Right cardiac atrium (tissue), 5 donors: ENCODE measurements around the gene MACROD2. TPM values are rescaled to one million over a fixed set of nuclear protein-coding genes. Genes with fewer than 3 reads are reported as not detected.

Experiments used
- ATAC-seq, 2 donors: fragments of 200-7000 bp; cut with Tn5 transposase; one replicate each; pipeline versions ENCODE4 v1.8.0 to v1.9.1; 2020; ENCODE audit warnings: moderate library complexity in 2 of 2, mild to moderate bottlenecking in 1 of 2
- DNase-seq, 3 donors: peaks; one replicate each; pipeline ENCODE4 v3.0.0-alpha.2; 2020
- H3K27ac ChIP-seq: one replicate; pipeline ENCODE4 v1.5.1; 2013; ENCODE audit warnings: mild to moderate bottlenecking, low read length, control low read depth, moderate library complexity
- H3K27me3 ChIP-seq: one replicate; pipeline ENCODE4 v1.6.1; 2013; ENCODE audit not compliant: control insufficient read depth, insufficient read depth
- H3K4me1 ChIP-seq: one replicate; pipeline ENCODE4 v1.6.1; 2013; ENCODE audit warnings: low read length; ENCODE audit not compliant: control insufficient read depth, insufficient read depth
- H3K4me3 ChIP-seq: one replicate; pipeline ENCODE4 v1.5.1; 2013; ENCODE audit warnings: low read length, control low read depth
- H3K9me3 ChIP-seq: one replicate; pipeline ENCODE4 v1.6.1; 2013; ENCODE audit warnings: low read length; ENCODE audit not compliant: control insufficient read depth
- WGBS: extraction: QIAGEN DNeasy Blood & Tissue Kit; methylation state at CpG from one replicate; pipeline ENCODE4 v1.1.7; 2013; 5-methylcytosine and 5-hydroxymethylcytosine counted together
- intact Hi-C, 4 donors: fragments of 100-400 bp; cut with DNase I; formaldehyde crosslinking; loops; one replicate each; pipeline versions ENCODE4 v1.11.0 to v1.14.0; 2022 to 2023
- polyA plus RNA-seq: library from polyadenylated mRNA; stranded (reverse); fragments of 200-250 nt; gene quantifications from one replicate; pipeline ENCODE4 v1.2.3, GENCODE V29; 2013
- total RNA-seq, 4 donors: library from RNA; stranded (reverse); fragmentation: NEBNext Ultra II Directional; extraction: Animal tissue kit (Norgen Biotek cat#: 25700); gene quantifications; one replicate each; pipeline ENCODE4 v1.2.1, GENCODE V29; 2021
- donor health status: healthy with polysubstance abuse.
- donor health status: DM: no; HTN: yes; CAD: no.
- donor health status: DM: no; HTN: no; CAD: no.
- donor health status: DM: no; HTN: yes; CAD: no; lungs with severe emphysema.
- donor health status: DM: yes; HTN: yes; CAD: no.

MACROD2 gene
- total and polyA plus RNA-seq, 5 donors = 0.61 to 4.4 (median 2.4) TPM

- Histone ChIP-seq H3K9me3 (no peaks in the 10 kb centered on the region), H3K4me1 (no peaks in the 10 kb centered on the region), H3K27ac (no peak overlapping the region), H3K27me3 (no peaks in the 10 kb centered on the region), H3K4me3 (no peak overlapping the region)
- ATAC-seq = no peak
- DNase-seq = no peak
- intact Hi-C loops = no loop called here
- 61% methylated on average over 3 of the region's 3 CpGs for WGBS
These were observed 338.4 kb downstream of the MACROD2 start for GRCh38 chr20:14333721-14334120.

- no peaks in the 10 kb centered on the region for H3K9me3 ChIP-seq
- H3K27ac ChIP-seq = no peak overlapping the region
- no peaks in the 10 kb centered on the region for H3K27me3 ChIP-seq
- no peak overlapping the region for H3K4me3 ChIP-seq
- ATAC-seq (peak in 1 of 2 donors; percentile 49), DNase-seq (peak in 2 of 3 donors; percentile 13 to 38)
- WGBS = 22% methylated on average over 3 of the region's 3 CpGs
- intact Hi-C loops = no loop called here
- H3K4me1 ChIP-seq = no peaks in the 10 kb centered on the region
These were observed 339.1 kb downstream of the MACROD2 start for GRCh38 chr20:14334306-14334930.

- H3K4me3 ChIP-seq = no peak overlapping the region
- no peak overlapping the region for H3K27ac ChIP-seq
- H3K27me3 ChIP-seq = no peaks in the 10 kb centered on the region
- intact Hi-C loops = no loop called here
- no peak for DNase-seq
- no peaks in the 10 kb centered on the region for H3K4me1 ChIP-seq
- H3K9me3 ChIP-seq = no peaks in the 10 kb centered on the region
- ATAC-seq = no peak
These were observed 339.7 kb downstream of the MACROD2 start for GRCh38 chr20:14335052-14335451.

- no peaks in the 10 kb centered on the region for H3K4me1 ChIP-seq
- no peaks in the 10 kb centered on the region for H3K9me3 ChIP-seq
- DNase-seq = no peak
- no peak overlapping the region for H3K27ac ChIP-seq
- WGBS = 32% methylated on average over 4 of the region's 4 CpGs
- peak in 1 of 2 donors; percentile 49 for ATAC-seq
- no peaks in the 10 kb centered on the region for H3K27me3 ChIP-seq
- H3K4me3 ChIP-seq = peak overlapping the region; percentile 69
- intact Hi-C loops = no loop called here
These were observed 341.4 kb downstream of the MACROD2 start for GRCh38 chr20:14336686-14337085.

GRCh38 chr20:14337400-14338171, 342.3 kb downstream of the MACROD2 start, which contains the start of gene FLRT3:
Gene FLRT3 (minus strand): TSS chr20:14337612. CDS start chr20:14327506, 10,106 bp downstream.
- Histone ChIP-seq H3K4me3 (peak within 1 kb of the TSS; percentile 69), H3K9me3 (no peaks in the 10 kb centered on the region), H3K27ac (no peak within 1 kb of the TSS), H3K4me1 (no peaks in the 10 kb centered on the region), H3K27me3 (no peaks in the 10 kb centered on the region)
- intact Hi-C loops = no loop called here
- DNase-seq = peak; percentile 65 to 75 (median 67)
- WGBS = 23% methylated on average over 12 of the region's 12 CpGs
- peak; percentile 96 to 99 for ATAC-seq

GRCh38 chr20:14341801-14342200, 346.5 kb downstream of the MACROD2 start:
- 40% methylated on average over 4 of the region's 4 CpGs for WGBS
- intact Hi-C loops = no loop called here
- ATAC-seq = no peak

GRCh38 chr20:14342918-14343317, 347.6 kb downstream of the MACROD2 start:
- no peaks in the 10 kb centered on the region for H3K4me1 ChIP-seq
- ATAC-seq (no peak), DNase-seq (no peak)
- no peaks in the 10 kb centered on the region for H3K9me3 ChIP-seq
- no peaks in the 10 kb centered on the region for H3K27me3 ChIP-seq
- intact Hi-C loops = no loop called here
- H3K4me3 ChIP-seq = no peak overlapping the region
- H3K27ac ChIP-seq = no peak overlapping the region
- 83% methylated on average over 1 of the region's 1 CpG for WGBS

More at GRCh38 chr20:14341801-14342200, 346.5 kb downstream of the MACROD2 start:
- H3K4me1 ChIP-seq = no peaks in the 10 kb centered on the region
- H3K27me3 ChIP-seq = no peaks in the 10 kb centered on the region
- DNase-seq = no peak
- no peak overlapping the region for H3K4me3 ChIP-seq
- H3K27ac ChIP-seq = no peak overlapping the region
- no peaks in the 10 kb centered on the region for H3K9me3 ChIP-seq

GRCh38 chr20:14343491-14344065, 348.3 kb downstream of the MACROD2 start:
- intact Hi-C loops = no loop called here
- WGBS = 74% methylated on average over 2 of the region's 2 CpGs
- ATAC-seq = no peak
- Histone ChIP-seq H3K4me1 (no peaks in the 10 kb centered on the region), H3K27ac (no peak overlapping the region), H3K4me3 (no peak overlapping the region), H3K9me3 (no peaks in the 10 kb centered on the region), H3K27me3 (no peaks in the 10 kb centered on the region)
- no peak for DNase-seq

- intact Hi-C loops = no loop called here
- H3K9me3 ChIP-seq = no peaks in the 10 kb centered on the region
- ATAC-seq (no peak), DNase-seq (no peak)
- no peaks in the 10 kb centered on the region for H3K27me3 ChIP-seq
- WGBS = 30% methylated on average over 1 of the region's 1 CpG
- no peak overlapping the region for H3K4me3 ChIP-seq
- H3K4me1 ChIP-seq = no peaks in the 10 kb centered on the region
- no peak overlapping the region for H3K27ac ChIP-seq
These were observed 349.4 kb downstream of the MACROD2 start for GRCh38 chr20:14344746-14345145.

GRCh38 chr20:14355791-14356190, 360.5 kb downstream of the MACROD2 start:
- intact Hi-C loops = no loop called here
- ATAC-seq (no peak), DNase-seq (no peak)
- H3K9me3 ChIP-seq = no peaks in the 10 kb centered on the region
- no peaks in the 10 kb centered on the region for H3K4me1 ChIP-seq
- H3K27me3 ChIP-seq = no peaks in the 10 kb centered on the region
- no peak overlapping the region for H3K27ac ChIP-seq
- 12% methylated on average over 1 of the region's 1 CpG for WGBS
- no peak overlapping the region for H3K4me3 ChIP-seq

GRCh38 chr20:14360416-14360815, 365.1 kb downstream of the MACROD2 start:
- intact Hi-C loops = no loop called here
- no peak for DNase-seq
- no peaks in the 10 kb centered on the region for H3K27me3 ChIP-seq
- no peak overlapping the region for H3K4me3 ChIP-seq
- no peak for ATAC-seq
- H3K4me1 ChIP-seq = no peaks in the 10 kb centered on the region
- H3K27ac ChIP-seq = no peak overlapping the region
- no peaks in the 10 kb centered on the region for H3K9me3 ChIP-seq
